Mucosa of descending colon (tissue), 3 donors: ENCODE data around the gene ATPAF1. TPM values are rescaled to one million over a fixed set of nuclear protein-coding genes. Genes with fewer than 3 reads are reported as not detected.
"Not testable (repeated sequence)": the region's sequence is repeated elsewhere in the genome, so short reads cannot be mapped to it uniquely, and the experiment has no call there.

ENCODE experiments used
- ATAC-seq: fragments of 200-7000 bp; cut with Tn5 transposase; one replicate; pipeline ENCODE4 v1.9.1; 2020; ENCODE audit warnings: mild to moderate bottlenecking, moderate library complexity
- DNase-seq, 3 donors: peaks; one replicate each; pipeline ENCODE4 v3.0.0-alpha.2; 2020
- H3K36me3 ChIP-seq: fragments of 200-600 bp; one replicate; pipeline ENCODE4 v1.8.0; 2021; ENCODE audit warnings: low read depth, mild to moderate bottlenecking
- H3K4me1 ChIP-seq: fragments of 200-600 bp; one replicate; pipeline ENCODE4 v1.8.0; 2021; ENCODE audit warnings: low read depth, mild to moderate bottlenecking
- H3K4me3 ChIP-seq: fragments of 200-600 bp; one replicate; pipeline ENCODE4 v1.8.0; 2021; ENCODE audit warnings: mild to moderate bottlenecking
- H3K9me3 ChIP-seq: fragments of 200-600 bp; one replicate; pipeline ENCODE4 v1.8.0; 2021; ENCODE audit warnings: mild to moderate bottlenecking
- CTCF ChIP-seq: fragments of 200-600 bp; IDR thresholded peaks from one replicate; pipeline ENCODE4 v1.8.0; 2022; ENCODE audit warnings: antibody characterized with exemption, mild to moderate bottlenecking
- intact Hi-C, 2 donors: fragments of 100-400 bp; cut with DNase I in 1 of 2; cut with micrococcal nuclease in 1 of 2; formaldehyde crosslinking; loops; one replicate each; pipeline versions ENCODE4 v1.11.0 to v1.11.1; 2022; cut with DNase I, micrococcal nuclease
- total RNA-seq, 3 donors: library from RNA; stranded (reverse); fragmentation: NEBNext Ultra II Directional in 2 of 3; extraction: Animal tissue kit (Norgen Biotek cat#: 25700) in 2 of 3; gene quantifications; one replicate each; pipeline versions ENCODE4 v1.2.1 to v1.2.4, GENCODE V29; 2021 to 2023
- donor health status: DM: no; HTN: no; CAD: no; lungs with moderate emphysema.
- donor health status: DM: no; HTN: no; CAD: no.
- donor health status: DM: no; HTN: yes; CAD: no.

Gene ATPAF1
- total RNA-seq, 3 donors from 2014 or later: 49.7 to 54.9 (median 52.6) TPM

DNA sequence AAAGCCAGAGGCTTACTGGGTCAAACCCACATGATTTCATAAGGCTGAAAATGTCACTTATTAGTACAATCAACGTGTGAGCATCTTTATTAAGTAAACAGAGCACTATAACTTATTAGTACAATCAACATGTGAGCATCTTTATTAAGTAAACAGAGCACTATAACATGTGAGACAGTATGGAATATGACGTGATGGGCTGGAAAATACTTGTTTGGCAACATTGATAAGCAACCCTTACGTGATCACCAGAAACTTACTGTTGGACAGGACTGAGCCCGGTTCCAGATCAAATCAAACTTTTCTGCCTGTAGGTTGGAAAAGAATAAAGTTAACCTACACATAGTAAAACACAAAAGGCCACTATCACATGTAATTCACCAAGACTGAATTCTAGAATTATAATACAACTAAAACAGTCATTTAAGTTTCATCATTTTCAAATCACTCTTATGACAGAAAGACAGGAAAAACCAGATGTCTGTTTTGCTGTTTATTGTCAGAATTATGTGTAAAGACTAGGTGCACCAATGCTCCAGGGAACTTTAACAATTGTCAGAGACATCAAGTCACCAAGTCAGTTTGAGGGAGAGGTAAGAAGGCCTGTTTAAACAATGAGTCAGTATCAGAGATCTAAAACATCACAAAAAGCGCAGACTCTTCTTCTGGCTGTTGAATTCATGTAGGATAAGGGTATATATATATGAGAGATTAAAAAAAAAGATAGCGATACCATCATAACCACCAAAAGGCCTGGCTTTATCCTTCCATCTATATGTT lies 15.7 kb downstream of the ATPAF1 start:
- Histone ChIP-seq H3K4me1 (peaks cover 15% of the 10 kb centered on the region), H3K4me3 (no peak overlapping the region), H3K9me3 (peaks cover 8% of the 10 kb centered on the region), H3K36me3 (no peaks in the 10 kb centered on the region)
- DNase-seq (no peak), ATAC-seq (no peak)
- no peak for TF ChIP-seq CTCF
- intact Hi-C loops: no loop called here

- peaks cover 15% of the 10 kb centered on the region for H3K4me1 ChIP-seq
- ATAC-seq, DNase-seq, H3K9me3 ChIP-seq, H3K36me3 ChIP-seq, H3K4me3 ChIP-seq, intact Hi-C loops: not testable (repeated sequence)
Observed at GRCh38 chr1:46651152-46651551, 17.0 kb downstream of the ATPAF1 start.

GRCh38 chr1:46650491-46650890 lies 17.7 kb downstream of the ATPAF1 start:
- DNase-seq (no peak), ATAC-seq (no peak)
- Histone ChIP-seq H3K4me3 (no peak overlapping the region), H3K36me3 (no peaks in the 10 kb centered on the region), H3K4me1 (peaks cover 15% of the 10 kb centered on the region), H3K9me3 (peaks cover 8% of the 10 kb centered on the region)
- intact Hi-C loops: no loop called here
- no peak for TF ChIP-seq CTCF

GRCh38 chr1:46649764-46650163 lies 18.4 kb downstream of the ATPAF1 start:
- Histone ChIP-seq H3K4me3 (no peak overlapping the region), H3K36me3 (no peaks in the 10 kb centered on the region), H3K9me3 (peaks cover 8% of the 10 kb centered on the region), H3K4me1 (peaks cover 15% of the 10 kb centered on the region)
- no peak for DNase-seq
- TF ChIP-seq CTCF: no peak
- no peak for ATAC-seq
- intact Hi-C loops: no loop called here

DNA sequence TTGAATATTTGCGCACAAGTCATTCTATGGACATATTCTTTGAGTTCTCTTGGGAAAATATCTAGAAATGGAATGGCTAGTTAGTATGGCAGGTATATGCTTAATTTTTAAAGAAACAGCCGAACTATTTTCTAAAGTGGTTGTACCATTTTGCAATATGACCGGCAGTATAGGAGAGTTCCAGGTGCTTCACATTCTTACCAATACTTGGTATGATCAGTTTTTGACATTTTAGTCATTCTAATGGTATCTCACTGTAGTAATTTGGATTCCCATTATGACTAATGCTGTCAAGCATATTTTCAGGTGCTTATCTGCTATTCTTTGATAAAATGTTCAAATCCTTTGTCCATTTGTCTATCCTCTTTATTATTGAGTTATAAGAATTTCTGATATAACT lies 20.6 kb downstream of the ATPAF1 start:
- H3K36me3 ChIP-seq: no peaks in the 10 kb centered on the region
- DNase-seq: no peak
- H3K9me3 ChIP-seq: peaks cover 8% of the 10 kb centered on the region
- no peak for TF ChIP-seq CTCF
- ATAC-seq: no peak
- peaks cover 17% of the 10 kb centered on the region for H3K4me1 ChIP-seq
- intact Hi-C loops: no loop called here
- H3K4me3 ChIP-seq: no peak overlapping the region

DNA sequence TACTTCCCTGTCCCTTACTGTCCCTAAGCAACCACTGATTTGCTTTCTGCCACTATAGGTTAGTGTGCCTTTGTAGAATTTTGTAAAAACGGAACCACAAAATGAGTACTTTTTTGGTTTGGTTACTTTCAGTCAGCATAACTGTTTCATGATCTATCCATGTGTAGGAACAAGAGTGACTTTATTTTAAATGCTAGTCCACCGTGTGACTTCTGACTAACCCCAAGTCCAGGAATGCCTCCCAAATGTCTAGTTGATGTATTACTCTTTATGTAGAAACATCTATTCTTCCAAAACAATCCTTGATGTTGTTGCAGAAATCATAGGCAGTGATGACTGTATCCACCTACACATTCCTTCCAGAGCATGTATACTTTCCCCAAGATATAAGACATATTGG lies 21.3 kb downstream of the ATPAF1 start:
- no peak for TF ChIP-seq CTCF
- Histone ChIP-seq H3K36me3 (no peaks in the 10 kb centered on the region), H3K4me3 (no peak overlapping the region), H3K9me3 (peaks cover 8% of the 10 kb centered on the region), H3K4me1 (peaks cover 12% of the 10 kb centered on the region)
- ATAC-seq: no peak
- DNase-seq: no peak
- intact Hi-C loops: no loop called here
